ENCODE results near the gene IQSEC3. TPM values are rescaled to one million over a fixed set of nuclear protein-coding genes. Genes with fewer than 3 reads are reported as not detected.
A peak's percentile ranks its signal among the peaks of the same experiment; 100 is the strongest.

IQSEC3 gene
- total RNA-seq, 1 experiment from 2014 or later = 0.06 TPM

DNA sequence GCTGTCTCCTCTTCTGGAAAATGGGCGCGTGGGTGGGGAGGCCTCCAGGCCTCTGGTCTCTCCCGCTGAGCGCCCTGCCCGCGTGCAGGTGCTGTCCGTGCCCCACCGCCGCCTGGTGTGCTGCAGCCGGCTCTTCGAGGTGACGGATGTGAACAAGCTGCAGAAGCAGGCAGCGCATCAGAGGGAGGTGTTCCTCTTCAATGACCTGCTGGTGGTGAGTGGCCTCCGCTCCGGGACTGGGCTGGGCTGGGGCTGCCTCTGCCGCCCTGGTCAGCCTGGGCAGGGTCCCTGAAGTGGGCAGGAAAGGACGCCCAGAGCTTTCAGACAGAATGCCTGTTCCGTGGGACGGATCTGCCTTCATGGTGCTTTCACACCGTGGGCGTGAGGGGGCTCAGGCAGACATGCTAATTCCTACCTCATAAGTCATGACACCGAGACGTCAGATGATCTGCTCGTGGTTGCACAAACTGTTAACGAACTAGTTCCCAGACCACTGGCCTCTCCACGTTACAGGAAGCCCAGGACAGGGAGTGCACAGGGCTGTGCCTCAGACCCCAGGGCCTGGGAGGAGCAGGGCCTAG, 96.9 kb downstream of the IQSEC3 start:
- no peak for DNase-seq (ENCODE audit: low read depth)

DNA sequence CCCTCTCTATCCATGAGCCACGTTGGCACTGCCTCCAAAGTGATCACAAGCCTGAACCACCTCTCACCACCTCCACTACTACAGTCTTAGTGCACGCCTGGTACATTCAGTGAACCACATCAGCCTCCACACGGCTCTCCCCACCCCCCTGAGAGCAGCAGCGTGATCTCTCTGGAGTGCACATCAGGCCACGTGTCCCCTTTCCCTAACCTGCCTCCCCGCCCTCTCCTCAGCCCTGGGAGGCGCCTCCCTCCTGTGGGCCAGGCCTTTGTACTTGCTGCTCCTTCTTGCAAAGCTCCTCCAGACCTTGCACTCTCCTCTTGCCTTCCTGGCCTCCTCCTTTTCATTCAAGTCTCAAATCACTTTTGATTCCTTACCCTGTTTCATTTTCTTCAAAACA, 97.6 kb downstream of the IQSEC3 start:
- DNase-seq (ENCODE audit: low read depth) = no peak

DNA sequence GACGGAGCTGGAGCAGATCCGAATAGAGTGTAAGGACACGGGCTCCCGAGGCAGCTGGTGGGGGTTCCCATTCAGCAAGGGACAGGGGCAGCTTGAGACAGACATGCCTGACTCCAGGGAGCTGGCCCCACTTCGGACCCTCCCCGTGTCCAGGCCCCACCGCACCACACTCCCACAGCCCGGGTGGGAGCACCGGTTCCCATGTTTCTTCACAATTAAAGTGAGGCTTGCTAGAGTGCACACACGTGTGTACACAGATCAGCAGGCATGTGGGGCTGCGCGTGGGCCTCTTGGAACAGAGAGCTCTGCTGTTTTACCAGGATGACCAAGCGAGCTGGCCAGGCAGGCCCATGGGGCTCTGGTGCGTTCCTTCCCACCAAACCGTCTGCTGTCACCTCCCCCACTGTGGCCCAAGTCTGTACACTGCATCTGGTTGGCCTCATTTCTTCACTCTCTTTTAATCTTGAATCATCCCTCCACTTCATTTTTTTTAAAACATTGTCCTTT, 99.3 kb downstream of the IQSEC3 start:
- no peak for DNase-seq (ENCODE audit: low read depth)

DNA sequence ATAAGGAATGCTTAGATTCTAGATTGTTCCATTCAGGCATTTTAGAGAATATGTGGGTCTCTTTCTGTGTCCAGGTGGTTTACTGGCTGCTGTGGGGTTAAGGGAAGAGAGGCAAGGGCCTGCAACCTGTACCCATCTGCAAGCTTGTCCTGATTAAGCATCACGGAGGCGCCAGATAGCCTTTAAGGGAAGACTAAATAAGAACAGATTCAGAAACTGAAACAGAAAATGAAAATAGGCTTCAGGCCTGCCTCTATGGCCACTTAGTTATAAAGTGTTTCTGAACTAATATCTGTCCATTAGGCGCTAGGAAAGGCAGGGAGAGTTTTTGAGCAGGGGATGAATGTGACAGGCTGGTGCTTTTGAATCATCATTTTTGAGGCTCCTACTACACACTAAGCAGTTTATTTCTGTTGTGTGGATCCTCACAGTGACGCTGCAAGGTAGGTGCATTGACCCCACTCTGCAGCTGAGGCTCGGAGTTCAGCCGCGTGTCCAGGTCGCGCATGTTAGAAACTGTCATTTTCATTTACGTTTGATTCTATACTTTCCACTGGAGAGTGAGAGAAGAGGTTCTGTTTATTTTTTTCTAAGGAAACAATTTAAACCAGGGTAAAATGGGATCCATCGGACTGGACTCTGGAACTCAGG, 100.0 kb downstream of the IQSEC3 start:
- DNase-seq (ENCODE audit: low read depth) = no peak

DNA sequence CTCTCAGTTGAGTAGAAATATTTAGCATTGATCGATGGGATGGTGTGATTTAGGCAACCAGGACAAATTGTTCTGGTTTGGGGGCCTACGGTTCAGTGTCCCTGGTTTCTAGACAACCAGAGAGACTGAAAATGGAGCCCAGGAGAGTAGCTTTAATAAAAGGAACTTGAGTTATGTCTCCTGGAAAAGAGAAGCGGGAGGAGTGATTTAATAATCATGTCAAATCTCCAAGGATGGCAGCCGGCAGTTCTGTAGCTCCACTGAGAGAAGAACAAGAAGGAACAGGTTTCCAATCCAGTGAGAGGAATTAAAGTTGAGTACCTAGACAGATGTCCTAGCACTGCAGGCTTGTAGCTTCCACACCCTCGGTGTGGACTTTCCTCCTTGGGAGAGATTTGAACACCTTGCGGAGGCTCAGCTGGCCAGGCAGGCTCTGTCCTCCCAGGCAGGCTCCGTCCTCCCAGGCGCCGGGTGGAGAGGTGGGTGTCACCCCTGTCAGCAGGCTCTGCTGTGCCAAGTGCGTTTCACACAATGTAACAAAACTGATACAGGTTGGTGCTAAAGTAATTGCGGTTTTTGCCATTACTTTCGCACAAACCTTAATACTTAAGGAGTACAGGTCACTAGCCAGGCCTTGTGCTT, 101.5 kb downstream of the IQSEC3 start:
- no peak for DNase-seq (ENCODE audit: low read depth)

DNA sequence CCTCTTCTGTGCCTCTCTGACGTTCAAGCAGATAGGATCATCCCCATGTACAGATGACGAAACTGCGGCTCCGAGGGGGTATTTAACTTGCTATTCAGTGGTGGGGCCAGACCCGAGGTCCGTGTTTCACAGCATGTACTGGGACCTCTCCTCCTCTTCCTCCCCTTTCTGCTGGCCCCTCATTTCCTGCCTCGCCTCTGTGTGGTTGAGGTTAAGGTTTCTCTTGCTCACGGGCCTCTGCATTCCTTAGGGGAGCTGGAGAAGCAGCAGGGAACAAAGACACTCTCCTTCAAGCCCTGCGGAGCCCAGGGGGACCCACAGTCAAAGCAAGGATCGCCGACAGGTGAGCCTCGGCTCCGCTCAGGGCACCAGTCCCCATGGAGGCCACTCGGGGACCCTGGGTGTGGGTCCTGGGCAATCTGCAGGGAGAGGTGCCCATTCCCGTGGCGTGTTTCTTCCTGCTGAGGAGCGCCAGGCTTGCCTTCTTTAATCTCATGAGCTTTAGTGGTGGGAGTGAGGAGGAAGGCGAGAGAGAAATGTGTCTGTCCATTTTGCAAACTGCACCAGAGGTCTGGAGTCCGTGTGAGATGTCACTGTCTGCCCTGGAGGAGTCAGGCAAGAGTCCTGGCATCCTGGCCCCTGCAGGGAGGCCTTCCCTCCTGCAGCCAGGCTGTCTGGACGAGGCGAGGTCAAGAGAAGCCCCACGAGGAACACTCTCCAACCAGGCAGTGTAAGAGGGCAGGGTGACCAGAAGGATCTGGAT, 102.4 kb downstream of the IQSEC3 start:
- DNase-seq (ENCODE audit: low read depth) = peak; percentile 56

DNA sequence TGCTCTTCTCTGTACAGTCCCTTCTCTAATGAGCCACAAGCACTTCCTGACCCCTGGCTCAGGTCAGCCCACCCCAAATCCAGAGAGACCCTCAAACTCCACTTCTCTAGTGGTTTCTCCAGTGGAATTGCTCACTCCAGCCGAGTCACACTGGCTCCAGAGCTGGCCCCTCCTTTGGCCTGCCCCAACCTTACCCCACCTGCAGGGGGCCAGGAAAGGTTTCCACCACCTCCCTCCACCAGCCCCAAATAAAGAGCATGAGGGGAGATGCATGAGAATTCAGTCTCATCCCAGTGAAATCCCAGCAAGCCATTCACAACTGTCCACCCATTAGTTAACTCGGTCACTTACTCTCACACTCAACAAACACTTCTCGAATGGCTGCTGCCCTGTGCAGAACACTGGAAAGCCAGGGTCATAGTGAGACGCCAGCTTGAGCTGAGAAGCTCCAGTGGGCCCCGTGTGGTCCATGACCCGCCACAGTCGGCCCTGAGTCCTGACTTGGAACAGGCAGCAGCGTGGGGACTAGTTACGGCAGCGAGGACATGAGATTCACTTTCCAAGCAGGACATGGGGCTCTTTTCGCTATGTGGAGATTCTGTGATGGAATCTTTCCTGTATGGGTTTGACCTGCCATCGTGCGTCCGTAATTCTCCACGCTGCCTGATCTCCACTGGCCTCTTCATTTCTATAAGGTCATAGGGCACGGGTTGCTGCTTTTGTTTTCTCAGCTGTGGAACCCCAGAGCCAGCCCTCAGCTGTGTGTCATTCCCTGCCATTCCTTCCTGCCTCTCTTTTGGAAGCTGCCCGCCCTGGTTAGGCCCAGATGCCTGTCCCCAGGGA, 103.2 kb downstream of the IQSEC3 start:
- DNase-seq (ENCODE audit: low read depth) = no peak

DNA sequence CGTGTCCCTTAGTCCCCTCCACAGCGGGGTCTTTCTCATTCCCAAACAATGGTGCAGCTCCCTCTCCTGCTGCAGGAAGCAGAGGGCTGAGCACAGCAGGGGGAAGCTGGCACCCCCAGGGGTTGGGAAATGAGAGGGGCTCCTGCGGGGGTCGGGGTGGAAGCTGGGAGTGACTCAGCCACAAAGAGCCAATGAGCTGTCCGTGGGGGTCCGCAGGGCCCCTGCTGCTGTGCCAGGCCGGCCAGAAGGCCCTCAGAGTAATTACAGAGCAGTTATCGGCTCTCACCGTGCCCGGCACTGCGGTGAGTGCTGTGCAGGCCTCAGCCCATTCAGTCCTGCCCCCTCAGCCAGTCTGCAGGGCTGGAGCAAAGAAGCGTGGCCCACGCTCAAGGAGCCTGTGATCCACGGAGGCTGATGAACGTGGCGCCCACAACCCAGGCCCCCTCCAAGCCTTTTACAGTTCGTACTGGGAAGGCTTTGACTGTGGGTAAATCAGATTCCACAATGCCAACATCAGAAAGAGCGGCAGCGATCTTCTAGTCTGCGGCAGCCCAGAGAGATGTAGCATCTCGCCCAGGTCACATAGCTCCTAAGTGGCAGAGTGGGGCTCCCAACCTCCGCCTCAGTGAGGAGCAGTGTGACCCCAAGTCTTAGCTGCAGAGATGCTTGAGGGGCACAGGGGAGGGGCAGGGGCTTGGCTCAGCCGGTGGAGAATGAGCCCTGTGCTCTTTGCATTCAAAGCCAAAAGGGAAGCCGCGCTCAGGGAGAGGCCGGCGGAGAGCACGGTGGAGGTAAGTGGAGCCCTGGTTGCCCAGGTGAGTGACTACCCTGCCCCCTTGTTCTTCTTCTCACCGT, 104.0 kb downstream of the IQSEC3 start:
- DNase-seq (ENCODE audit: low read depth) = no peak

DNA sequence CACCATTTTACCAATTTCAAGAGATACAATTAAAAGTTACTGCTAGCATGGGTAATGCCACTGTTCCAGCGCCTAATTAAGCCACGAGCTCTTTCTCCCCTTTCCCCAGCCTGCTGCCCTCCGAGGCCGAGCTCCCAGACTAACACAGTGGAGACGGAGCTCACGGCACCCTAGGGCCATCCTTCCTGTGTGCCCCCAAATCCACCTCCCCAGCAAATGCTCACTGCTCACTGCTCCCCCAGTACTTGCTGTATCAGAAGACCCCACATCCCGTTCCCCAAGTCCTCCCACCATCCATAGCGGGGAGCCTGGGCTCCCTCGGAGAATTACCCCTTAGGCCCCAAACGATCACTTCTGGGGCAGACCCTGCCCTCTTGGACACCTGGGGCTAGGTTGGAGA, 104.7 kb downstream of the IQSEC3 start:
- DNase-seq (ENCODE audit: low read depth) = no peak

DNA sequence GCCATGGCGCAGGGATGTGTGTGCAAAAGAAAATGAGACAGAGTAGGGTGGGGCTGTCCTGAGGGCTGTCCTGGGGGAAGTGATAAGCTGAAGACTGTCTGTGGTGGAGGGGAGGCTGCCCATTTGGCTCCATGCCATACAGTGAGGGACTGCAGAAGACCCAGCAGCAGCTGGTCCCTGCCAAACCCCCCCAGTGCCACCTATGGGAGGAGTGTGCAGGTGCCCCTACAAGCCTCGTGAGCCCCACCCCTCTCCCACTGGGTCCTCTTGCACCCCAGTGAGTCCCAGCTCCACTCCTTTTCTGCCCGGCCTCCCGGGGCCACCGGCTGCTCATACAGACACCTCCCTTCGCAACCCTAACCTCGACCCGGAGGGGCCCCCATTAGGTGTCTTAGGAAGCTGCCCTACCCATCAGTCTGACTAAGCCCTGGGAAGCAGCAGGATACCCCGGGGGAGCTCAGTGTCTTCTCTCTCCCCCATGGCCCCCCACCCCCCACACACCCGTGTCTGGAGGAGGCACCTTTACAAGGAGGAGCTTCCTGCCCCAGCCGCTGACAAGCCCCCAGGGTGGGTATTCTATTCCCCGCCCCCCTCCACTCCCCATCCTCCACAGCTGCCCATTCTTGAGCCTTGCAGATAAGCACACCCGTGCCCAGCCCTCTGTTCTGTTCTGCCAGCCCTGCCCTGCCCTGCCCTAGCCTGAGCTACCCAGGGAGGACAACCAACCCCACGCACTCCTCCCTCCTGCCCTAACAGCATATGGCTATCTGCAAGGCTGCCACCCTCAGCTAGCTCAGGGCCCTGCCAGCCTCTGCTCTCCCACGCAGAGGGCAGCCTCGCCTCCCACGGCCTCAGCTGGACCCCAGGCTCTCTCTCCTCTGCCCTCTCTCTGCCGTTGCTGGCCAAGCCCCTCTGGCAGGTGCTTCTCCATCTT, 105.4 kb downstream of the IQSEC3 start:
- no peak for DNase-seq (ENCODE audit: low read depth)

DNA sequence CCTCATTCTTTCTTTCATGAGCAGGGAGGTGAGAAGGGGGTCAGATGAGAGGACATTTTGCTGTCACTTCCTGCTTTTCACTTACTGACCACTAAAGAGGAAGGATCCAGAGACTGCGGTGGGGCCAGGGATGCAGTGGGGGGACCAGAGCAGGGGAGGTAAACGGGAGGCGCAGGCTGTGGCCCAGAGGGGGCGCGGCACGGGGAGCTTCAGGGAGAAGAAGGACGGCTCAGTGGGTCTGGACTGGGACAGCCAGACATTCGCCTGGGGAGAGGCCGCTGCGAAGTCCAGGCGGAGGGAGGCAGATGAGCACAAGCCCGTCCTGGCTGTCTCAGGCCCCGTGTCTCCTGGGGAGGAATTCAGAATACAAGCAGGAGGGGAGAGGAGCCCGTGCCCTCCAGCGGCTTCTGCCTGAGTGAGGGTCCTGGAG, 106.2 kb downstream of the IQSEC3 start:
- DNase-seq (ENCODE audit: low read depth) = no peak

DNA sequence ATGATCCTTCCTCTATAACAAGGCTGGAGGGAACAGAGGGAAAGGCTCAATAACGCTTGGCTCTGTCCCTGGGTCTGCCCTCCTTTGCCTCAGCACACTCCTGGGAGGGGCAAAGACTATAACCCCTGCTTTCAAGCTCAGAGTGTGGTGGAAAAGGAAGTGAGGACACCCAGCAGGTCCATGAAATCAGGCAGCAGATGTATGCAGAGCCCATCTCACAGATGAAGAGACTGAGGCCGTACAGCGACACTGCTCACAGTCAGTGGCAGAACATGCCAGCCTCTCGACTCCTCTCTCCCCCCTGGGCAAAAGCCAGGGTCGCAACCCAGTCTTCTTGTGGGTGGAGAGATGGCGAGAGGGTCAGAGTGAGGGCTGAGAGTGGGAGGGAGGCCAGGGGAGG, 107.6 kb downstream of the IQSEC3 start:
- no peak for DNase-seq (ENCODE audit: low read depth)

DNA sequence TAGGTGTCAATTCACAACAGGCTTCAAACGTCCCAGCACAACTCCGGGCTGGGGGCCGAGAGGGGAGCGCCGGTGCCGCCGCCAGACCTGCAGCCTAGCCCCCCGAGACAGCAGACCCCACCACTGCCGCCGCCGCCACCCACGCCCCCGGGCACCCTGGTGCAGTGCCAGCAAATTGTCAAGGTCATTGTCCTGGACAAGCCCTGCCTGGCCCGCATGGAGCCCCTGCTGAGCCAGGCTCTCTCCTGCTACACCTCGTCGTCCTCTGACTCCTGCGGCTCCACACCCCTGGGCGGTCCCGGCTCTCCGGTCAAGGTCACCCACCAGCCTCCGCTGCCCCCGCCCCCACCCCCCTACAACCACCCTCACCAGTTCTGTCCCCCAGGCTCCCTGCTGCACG, 108.0 kb downstream of the IQSEC3 start:
- DNase-seq (ENCODE audit: low read depth) = no peak

DNA sequence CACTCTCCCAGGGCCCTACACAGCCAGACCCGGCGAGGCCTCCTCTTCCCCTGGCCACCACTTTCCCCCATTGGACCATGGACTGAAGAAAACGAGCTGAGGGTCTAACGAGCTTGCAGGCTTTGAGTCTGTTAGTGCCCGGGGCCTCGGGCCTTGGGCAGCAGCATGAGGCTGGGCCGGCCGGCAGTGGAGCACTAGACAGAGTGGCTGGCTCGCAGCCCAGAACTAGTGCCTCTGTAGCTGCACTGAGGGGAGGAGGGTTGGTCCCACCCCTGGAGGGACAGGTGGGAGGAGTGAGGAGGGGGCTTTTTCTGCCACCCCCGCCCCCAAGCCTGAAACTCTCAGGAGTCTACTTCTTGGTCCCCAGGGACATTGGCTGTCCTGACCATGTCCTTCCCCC, 108.7 kb downstream of the IQSEC3 start:
- DNase-seq (ENCODE audit: low read depth) = no peak

DNA sequence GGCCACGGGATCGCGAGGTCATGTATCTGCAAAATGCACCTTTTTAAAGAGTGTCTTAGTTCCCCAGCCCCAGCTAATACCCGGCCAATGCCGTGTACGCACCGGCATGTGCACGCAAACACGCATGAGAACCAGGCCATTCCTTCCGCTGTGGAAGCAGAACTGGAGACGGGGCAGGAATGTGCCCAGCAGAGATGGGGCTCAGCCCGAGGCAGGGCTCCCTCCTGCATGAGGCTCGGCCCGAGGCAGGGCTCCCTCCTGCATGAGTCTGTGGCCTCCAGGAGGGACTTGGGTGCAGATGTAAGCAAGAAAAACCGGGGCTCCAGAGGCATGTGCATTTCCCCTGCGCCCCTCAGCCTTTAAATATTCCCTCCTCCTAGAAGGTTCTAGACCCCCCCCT, 109.2 kb downstream of the IQSEC3 start:
- DNase-seq (ENCODE audit: low read depth) = no peak

DNA sequence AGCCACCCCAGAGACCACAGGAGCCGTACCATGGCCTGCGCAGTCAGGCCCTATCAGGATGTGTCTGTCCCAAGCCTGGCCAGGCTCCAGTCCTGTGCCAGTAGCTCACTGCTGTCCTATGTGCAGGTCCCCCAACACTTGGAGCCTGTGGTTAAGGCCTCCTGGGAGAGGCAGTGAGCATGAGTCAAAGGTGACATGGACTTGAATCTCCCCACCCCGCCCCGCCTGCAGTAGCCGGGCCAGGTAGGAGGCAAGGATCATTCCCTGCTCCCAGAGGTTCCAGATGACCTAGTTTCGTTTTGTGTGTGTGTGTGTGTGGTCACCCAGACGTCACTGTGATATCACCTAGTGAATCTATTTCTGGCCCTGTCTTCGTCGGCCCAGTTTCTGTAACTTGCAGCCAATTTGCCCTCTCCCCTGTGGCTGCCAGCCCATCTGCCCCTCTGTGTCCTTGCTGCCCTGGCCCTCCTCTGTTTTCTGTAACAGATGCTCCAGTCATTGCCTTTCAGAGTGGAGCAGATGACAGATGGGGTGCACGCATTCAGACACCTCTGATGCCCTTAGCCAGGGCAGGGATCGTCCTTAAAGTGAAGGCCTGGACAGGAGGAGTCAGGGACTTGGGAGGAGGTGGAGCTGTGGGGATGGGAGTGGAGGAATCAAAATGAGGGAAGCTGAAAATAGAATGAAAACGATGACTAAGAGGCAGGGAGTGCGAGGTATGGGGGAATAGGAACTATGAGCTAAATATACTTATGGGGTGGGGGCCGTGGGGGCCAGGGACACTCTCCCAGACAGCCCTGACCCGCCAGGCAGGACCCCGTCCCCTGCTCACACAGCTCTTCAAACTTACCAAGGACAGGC, 110.0 kb downstream of the IQSEC3 start:
- DNase-seq (ENCODE audit: low read depth) = peak; percentile 74

DNA sequence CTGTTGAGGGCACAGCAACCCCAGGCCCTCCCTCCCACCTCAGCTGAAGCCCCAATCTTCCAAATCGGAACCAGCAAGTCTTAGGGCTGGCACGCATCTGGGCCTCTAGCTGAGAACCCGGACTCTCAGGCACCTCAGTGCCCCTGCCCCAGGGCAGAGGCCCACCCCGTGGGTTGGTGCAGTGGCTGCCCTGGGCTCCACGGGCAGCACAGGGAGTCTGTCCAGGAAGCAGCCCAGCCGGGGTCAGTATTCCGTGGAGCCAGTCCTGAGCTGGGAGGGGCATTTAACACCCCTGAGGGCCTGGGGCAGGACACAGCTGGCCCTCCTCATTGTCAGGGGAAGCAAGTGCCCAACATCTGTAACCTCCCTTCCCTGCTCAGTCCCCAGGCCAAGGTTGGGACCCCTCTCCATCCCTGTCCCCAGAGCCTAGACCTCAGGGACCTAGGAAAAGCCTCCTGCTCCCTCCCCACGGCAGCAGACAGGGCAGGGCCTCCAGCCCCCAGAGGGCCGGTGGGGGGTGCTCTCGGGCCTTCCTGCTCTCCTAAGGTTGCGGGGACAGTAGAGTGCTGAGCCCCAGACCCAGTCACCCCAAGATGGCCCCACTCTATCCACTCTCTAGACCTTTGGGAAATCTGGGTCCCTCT, 110.9 kb downstream of the IQSEC3 start:
- no peak for DNase-seq (ENCODE audit: low read depth)

All from Daoy (cell line).